ENCODE data around the gene HLF.

Gene HLF

DNA sequence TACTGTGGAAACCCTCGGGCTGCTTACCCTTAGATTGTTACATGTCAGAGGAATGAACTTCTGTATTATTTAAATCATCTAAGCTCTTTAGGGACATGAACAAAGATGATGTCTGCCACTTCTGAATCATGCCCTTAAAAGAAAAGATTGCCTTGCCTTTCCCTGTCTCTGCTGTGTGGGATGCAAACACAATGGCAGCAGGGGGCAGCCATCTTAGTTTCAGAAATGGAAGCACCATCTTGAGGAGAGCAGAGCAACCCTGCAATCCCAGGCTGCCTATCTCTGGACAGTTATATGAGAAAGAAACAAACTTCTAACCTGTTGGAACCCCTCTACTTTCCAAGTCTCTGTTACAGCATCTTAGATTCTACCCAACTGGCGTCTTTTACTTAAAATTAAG lies 16.7 kb upstream of the HLF start:
- TF ChIP-seq, protein P1, sequence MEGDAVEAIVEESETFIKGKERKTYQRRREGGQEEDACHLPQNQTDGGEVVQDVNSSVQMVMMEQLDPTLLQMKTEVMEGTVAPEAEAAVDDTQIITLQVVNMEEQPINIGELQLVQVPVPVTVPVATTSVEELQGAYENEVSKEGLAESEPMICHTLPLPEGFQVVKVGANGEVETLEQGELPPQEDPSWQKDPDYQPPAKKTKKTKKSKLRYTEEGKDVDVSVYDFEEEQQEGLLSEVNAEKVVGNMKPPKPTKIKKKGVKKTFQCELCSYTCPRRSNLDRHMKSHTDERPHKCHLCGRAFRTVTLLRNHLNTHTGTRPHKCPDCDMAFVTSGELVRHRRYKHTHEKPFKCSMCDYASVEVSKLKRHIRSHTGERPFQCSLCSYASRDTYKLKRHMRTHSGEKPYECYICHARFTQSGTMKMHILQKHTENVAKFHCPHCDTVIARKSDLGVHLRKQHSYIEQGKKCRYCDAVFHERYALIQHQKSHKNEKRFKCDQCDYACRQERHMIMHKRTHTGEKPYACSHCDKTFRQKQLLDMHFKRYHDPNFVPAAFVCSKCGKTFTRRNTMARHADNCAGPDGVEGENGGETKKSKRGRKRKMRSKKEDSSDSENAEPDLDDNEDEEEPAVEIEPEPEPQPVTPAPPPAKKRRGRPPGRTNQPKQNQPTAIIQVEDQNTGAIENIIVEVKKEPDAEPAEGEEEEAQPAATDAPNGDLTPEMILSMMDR (IDR thresholded peaks at IDR 0.05; ENCODE audit: insufficient read depth, low read depth, low read length, missing control alignments), result no peak
- no peak overlapping the region for H3K4me3 ChIP-seq (ENCODE audit: low read depth, low read length)
- no peak for DNase-seq (ENCODE audit: low read depth)

DNA sequence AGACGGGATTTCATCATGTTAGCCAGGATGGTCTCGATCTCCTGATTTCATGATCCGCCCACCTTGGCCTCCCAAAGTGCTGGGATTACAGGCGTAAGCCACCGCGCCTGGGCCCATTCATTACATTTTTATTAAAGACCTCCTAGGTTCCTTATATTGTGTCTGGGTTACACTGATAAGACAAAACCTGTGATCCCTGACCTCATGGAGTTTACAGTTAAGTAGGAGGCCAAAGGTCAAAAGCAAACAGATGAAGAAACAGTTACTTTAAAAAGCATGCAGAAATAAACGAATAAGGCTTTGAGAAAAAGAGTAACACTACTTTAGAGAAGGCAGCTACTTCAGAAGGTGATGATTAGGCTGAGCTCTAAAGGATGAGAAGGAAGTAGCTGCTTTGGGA lies 14.9 kb upstream of the HLF start:
- DNase-seq (ENCODE audit: low read depth), result no peak
- no peak overlapping the region for H3K4me3 ChIP-seq (ENCODE audit: low read depth, low read length)
- TF ChIP-seq, protein P1 (IDR thresholded peaks at IDR 0.05; ENCODE audit: insufficient read depth, low read depth, low read length, missing control alignments), result no peak

DNA sequence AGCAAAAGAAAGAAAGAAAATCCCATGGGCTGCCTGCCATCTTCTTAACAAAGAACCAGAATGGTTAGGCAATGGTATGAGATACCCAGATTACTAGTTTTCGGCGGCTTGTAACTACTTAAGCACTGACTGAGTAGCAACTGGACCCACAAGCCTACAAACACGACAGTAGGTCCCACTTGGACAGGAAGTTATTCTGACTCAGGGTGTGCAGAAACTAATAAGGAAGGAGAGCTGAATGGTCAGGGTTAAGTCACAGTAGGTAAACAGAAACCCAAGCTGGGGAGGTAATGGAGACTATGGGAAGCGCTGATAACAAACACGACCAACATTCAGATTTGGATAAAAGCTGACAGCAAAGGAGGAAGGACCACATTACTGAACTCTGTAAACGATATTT lies 10.4 kb upstream of the HLF start:
- no peak overlapping the region for H3K4me3 ChIP-seq (ENCODE audit: low read depth, low read length)
- TF ChIP-seq, protein P1 (IDR thresholded peaks at IDR 0.05; ENCODE audit: insufficient read depth, low read depth, low read length, missing control alignments), result no peak
- no peak for DNase-seq (ENCODE audit: low read depth)

DNA sequence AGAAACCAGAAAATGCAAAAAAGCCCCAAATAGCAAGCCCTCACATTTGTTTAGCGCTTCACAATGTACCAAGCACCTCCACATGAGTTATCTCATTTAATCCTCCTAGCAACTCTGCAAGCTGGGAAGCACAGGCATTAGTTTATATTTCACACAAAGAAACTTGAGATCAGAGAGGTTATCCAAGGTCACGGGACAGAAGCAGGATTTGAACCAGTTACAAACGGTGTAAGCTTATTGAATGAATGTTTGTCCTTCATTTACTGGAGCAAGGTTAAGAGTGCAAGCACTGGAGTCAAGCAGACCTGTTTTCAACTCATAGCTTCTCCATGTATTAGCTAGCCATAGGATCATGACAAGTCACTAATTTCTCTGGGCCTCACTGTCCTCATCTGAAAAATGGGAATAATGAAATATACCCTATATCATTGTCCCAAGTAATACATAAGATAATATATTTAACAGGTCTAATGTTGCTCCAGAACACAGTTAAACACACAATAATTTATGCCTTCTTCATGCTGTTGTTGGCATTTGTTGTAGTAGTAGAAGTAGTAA lies 6.1 kb upstream of the HLF start:
- H3K4me3 ChIP-seq (ENCODE audit: low read depth, low read length), result no peak overlapping the region
- no peak for DNase-seq (ENCODE audit: low read depth)
- TF ChIP-seq, protein P1 (IDR thresholded peaks at IDR 0.05; ENCODE audit: insufficient read depth, low read depth, low read length, missing control alignments), result no peak

DNA sequence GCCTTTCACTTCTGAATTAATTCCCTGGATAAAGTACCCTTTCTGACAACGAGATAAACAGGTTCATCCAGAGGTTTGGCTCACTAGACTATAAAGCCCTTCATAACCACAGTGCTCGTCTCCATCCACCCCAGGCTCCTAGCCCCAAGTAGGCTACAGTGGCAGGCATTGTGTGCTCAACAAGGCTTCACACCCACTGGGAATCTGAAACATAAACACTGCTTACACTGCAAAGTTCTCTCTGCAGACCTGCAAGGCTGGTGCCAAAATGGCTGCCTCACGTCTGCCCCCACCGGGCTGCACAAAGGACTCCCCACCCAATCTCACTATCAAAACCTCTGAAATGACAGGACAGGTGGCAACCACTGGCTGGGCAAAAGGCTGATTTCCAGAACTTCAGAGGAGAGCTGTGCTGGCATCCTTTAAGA lies 5.1 kb upstream of the HLF start:
- H3K4me3 ChIP-seq (ENCODE audit: low read depth, low read length), result no peak overlapping the region
- DNase-seq (ENCODE audit: low read depth), result no peak
- TF ChIP-seq, protein P1 (IDR thresholded peaks at IDR 0.05; ENCODE audit: insufficient read depth, low read depth, low read length, missing control alignments), result no peak

DNA sequence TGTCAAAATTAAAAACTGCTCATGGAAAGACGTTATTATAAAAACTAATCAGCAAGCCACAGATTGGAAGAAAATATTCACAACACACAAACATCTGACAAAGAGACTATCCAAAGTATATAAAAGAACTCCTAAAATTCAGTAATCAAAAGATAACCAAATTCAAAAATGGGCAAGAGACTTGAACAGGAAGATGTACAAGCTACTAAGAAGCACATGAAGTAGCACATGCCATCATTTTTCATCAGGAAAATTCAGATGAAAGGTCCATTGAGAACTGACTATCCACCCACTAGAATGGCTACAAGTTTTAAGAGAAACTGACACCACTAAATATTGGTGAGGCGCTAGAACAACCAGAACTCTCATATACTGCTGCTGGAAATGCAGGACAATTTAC lies 3.4 kb upstream of the HLF start:
- TF ChIP-seq, protein P1 (IDR thresholded peaks at IDR 0.05; ENCODE audit: insufficient read depth, low read depth, low read length, missing control alignments), result no peak
- no peak for DNase-seq (ENCODE audit: low read depth)
- H3K4me3 ChIP-seq (ENCODE audit: low read depth, low read length), result no peak overlapping the region

DNA sequence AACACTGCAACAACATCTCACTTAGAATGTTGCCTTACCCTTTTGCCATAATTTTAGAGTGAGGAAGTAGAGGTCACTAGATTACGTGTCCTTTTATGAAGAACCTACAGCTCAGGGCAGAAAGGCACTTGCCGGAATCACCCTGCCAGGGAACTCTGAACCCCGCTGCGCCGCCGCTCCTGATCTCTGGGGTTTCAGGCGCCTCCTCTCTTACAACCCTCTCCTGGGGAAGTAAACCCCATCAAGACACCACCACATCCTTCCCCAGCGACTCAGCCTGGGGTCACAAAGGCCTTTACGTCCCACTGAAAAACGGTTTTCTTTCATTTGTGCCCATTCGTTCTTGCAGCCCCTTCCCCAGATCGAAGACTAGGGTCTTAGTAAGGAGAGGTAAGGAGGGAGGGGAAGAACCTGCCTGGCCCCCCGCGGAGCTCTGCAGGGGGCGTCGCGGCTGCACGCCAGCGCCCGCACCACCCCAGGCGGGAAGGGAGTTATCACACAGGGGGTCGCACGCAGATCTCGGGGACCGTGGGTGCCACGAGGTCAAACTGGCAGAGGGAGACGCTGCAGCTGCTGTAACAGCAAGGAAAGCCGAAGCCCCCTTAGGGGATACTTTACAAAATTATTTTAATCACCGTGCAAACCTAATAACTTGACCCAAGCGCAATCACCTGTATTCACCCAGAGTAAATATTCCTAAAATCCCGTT lies 1.0 kb upstream of the HLF start:
- H3K4me3 ChIP-seq (ENCODE audit: low read depth, low read length), result peak overlapping the region; percentile 41; the same call in 1 of the 2 replicates
- TF ChIP-seq, protein P1 (IDR thresholded peaks at IDR 0.05; ENCODE audit: insufficient read depth, low read depth, low read length, missing control alignments), result no peak
- DNase-seq (ENCODE audit: low read depth), result no peak
